Peyer's patch (tissue), 4 donors: Measurements from ENCODE around the gene SLC49A4.

Experiments
- CTCF ChIP-seq, 6 experiments: fragments of 450-650 bp in 4 of 6; fragments of 200-600 bp in 2 of 6; sonication (generic) in 1 of 6; IDR thresholded peaks; one replicate each; pipeline ENCODE4 v1.5.1; 2017 to 2019; ENCODE audit warnings: antibody characterized with exemption in 6 of 6, mild to moderate bottlenecking in 3 of 6, moderate library complexity in 1 of 6
- POLR2A ChIP-seq, 2 donors: fragments of 450-650 bp; IDR thresholded peaks; one replicate each; pipeline ENCODE4 v1.5.1; 2017; ENCODE audit warnings: antibody characterized with exemption in 2 of 2, mild to moderate bottlenecking in 2 of 2, moderate library complexity in 2 of 2

- TF ChIP-seq POLR2A (IDR thresholded peaks at IDR 0.05) (no peak), CTCF (IDR thresholded peaks at IDR 0.05) (no peak)
These were observed 130.9 kb downstream of the SLC49A4 start for GRCh38 chr3:122925756-122926155.
